Tibial nerve (tissue), 4 donors: ENCODE results near the gene MOGAT3. TPM values are rescaled to one million over a fixed set of nuclear protein-coding genes. Genes with fewer than 3 reads are reported as not detected.

Experiments used
- DNase-seq, 2 donors: peaks; one replicate each; pipeline ENCODE4 v3.0.0-alpha.2; 2019; ENCODE audit warnings: low spot score in 2 of 2
- H3K27ac ChIP-seq, 4 donors: fragments of 200-600 bp; sonication (generic) in 3 of 4; one replicate each; pipeline ENCODE4 v1.5.1; 2017 to 2019; ENCODE audit warnings: mild to moderate bottlenecking in 1 of 4
- H3K27me3 ChIP-seq, 2 donors: fragments of 200-600 bp; sonication (generic) in 1 of 2; one replicate each; pipeline versions ENCODE4 v1.5.1 to v1.6.0; 2017 to 2019
- H3K36me3 ChIP-seq, 3 donors: fragments of 200-600 bp; sonication (generic); one replicate each; pipeline ENCODE4 v1.5.1; 2018 to 2019
- H3K4me1 ChIP-seq, 4 donors: fragments of 200-600 bp; sonication (generic) in 3 of 4; one replicate each; pipeline ENCODE4 v1.5.1; 2017 to 2019
- H3K4me3 ChIP-seq, 4 donors: fragments of 200-600 bp; sonication (generic) in 3 of 4; one replicate each; pipeline ENCODE4 v1.5.1; 2017 to 2019; ENCODE audit warnings: mild to moderate bottlenecking in 1 of 4, moderate library complexity in 1 of 4
- H3K9me3 ChIP-seq, 4 donors: fragments of 200-600 bp; sonication (generic) in 3 of 4; one replicate each; pipeline ENCODE4 v1.5.1; 2017 to 2019
- CTCF ChIP-seq, 5 experiments: fragments of 200-600 bp in 3 of 5; fragments of 450-650 bp in 2 of 5; sonication (generic) in 3 of 5; IDR thresholded peaks; one replicate each; pipeline ENCODE4 v1.5.1; 2016 to 2019; ENCODE audit warnings: antibody characterized with exemption in 5 of 5, mild to moderate bottlenecking in 3 of 5, moderate library complexity in 2 of 5
- EP300 ChIP-seq, 2 donors: sonication (generic); formaldehyde crosslinking; IDR thresholded peaks; one replicate each; pipeline ENCODE4 v1.6.1; 2017; ENCODE audit warnings: antibody characterized with exemption in 2 of 2, mild to moderate bottlenecking in 1 of 2
- POLR2A ChIP-seq, 2 donors: fragments of 450-650 bp; IDR thresholded peaks; one replicate each; pipeline ENCODE4 v1.6.1; 2017; ENCODE audit warnings: antibody characterized with exemption in 2 of 2, mild to moderate bottlenecking in 2 of 2, moderate library complexity in 2 of 2
- WGBS, 2 donors: methylation state at CpG; one replicate each; pipeline ENCODE4 v1.1.5; 2018; 5-methylcytosine and 5-hydroxymethylcytosine counted together
- total RNA-seq, 4 donors: library from RNA; depleted of rRNA; stranded (reverse); fragments of >200 nt; gene quantifications; one replicate each; pipeline ENCODE4 v1.1.0, GENCODE V29; 2016

MOGAT3 gene
- total RNA-seq, 4 donors from 2014 or later = not detected

- H3K27ac ChIP-seq = no peak overlapping the region
- H3K36me3 ChIP-seq = peaks cover 0 to 6% (median 0%) of the 10 kb centered on the region in 3 donors
- peaks cover 0 to 63% (median 35%) of the 10 kb centered on the region in 4 donors for H3K4me1 ChIP-seq
- 2 to 4% methylated on average over 34 to 38 of the region's 38 CpGs for WGBS, 2 donors
- H3K27me3 ChIP-seq = peaks cover 7 to 99% of the 10 kb centered on the region in 2 donors
- H3K9me3 ChIP-seq = no peaks in the 10 kb centered on the region
- H3K4me3 ChIP-seq = no peak overlapping the region
- no peak for TF ChIP-seq POLR2A (IDR thresholded peaks at IDR 0.05)
- TF ChIP-seq EP300 (IDR thresholded peaks at IDR 0.05) = no peak
- TF ChIP-seq CTCF (IDR thresholded peaks at IDR 0.05) = no peak
- DNase-seq = no peak
Observed at GRCh38 chr7:101165958-101166647, 34.7 kb downstream of the MOGAT3 start.

- Histone ChIP-seq H3K9me3 (no peaks in the 10 kb centered on the region), H3K36me3 (peaks cover 0 to 14% (median 1%) of the 10 kb centered on the region in 3 donors), H3K27ac (no peak within 1 kb of the TSS), H3K4me3 (peak within 1 kb of the TSS in 1 of 4 donors; percentile 44), H3K27me3 (peaks cover 7 to 97% of the 10 kb centered on the region in 2 donors), H3K4me1 (peaks cover 0 to 62% (median 35%) of the 10 kb centered on the region in 4 donors)
- TF ChIP-seq EP300 (IDR thresholded peaks at IDR 0.05) (peak; percentile 74 to 81), POLR2A (IDR thresholded peaks at IDR 0.05) (no peak), CTCF (IDR thresholded peaks at IDR 0.05) (no peak)
- WGBS, 2 donors = 5% methylated on average over 35 to 56 of the region's 74 CpGs
- DNase-seq = peak; percentile 78 to 84
Observed at GRCh38 chr7:101165075-101165957, 35.5 kb downstream of the MOGAT3 start, which contains the start of gene VGF. Gene VGF, minus strand, starts transcription at chr7:101165569. Its CDS starts 726 bp downstream, at chr7:101164843.

GRCh38 chr7:101164071-101164840 lies 36.6 kb downstream of the MOGAT3 start:
- H3K9me3 ChIP-seq = no peaks in the 10 kb centered on the region
- TF ChIP-seq EP300 (IDR thresholded peaks at IDR 0.05) (no peak), CTCF (IDR thresholded peaks at IDR 0.05) (no peak), POLR2A (IDR thresholded peaks at IDR 0.05) (no peak)
- no peak for DNase-seq
- peaks cover 7 to 95% of the 10 kb centered on the region in 2 donors for H3K27me3 ChIP-seq
- H3K36me3 ChIP-seq = peaks cover 3 to 24% (median 4%) of the 10 kb centered on the region in 3 donors
- peaks cover 0 to 51% (median 28%) of the 10 kb centered on the region in 4 donors for H3K4me1 ChIP-seq
- H3K4me3 ChIP-seq = peak overlapping the region in 1 of 4 donors; percentile 44
- no peak overlapping the region for H3K27ac ChIP-seq
- 2 to 3% methylated on average over 55 to 73 of the region's 75 CpGs for WGBS, 2 donors

- no peak for TF ChIP-seq CTCF (IDR thresholded peaks at IDR 0.05)
- no peak for TF ChIP-seq EP300 (IDR thresholded peaks at IDR 0.05)
- TF ChIP-seq POLR2A (IDR thresholded peaks at IDR 0.05) = no peak
- Histone ChIP-seq H3K9me3 (no peaks in the 10 kb centered on the region), H3K27ac (no peak overlapping the region), H3K27me3 (peaks cover 7 to 87% of the 10 kb centered on the region in 2 donors), H3K4me1 (peaks cover 0 to 48% (median 28%) of the 10 kb centered on the region in 4 donors), H3K4me3 (peak overlapping the region; percentile 1 to 44 (median 24)), H3K36me3 (peaks cover 3 to 32% (median 6%) of the 10 kb centered on the region in 3 donors)
- WGBS, 2 donors = 1% methylated on average over 39 to 74 of the region's 92 CpGs
- DNase-seq = no peak
Observed at GRCh38 chr7:101163279-101164070, 37.4 kb downstream of the MOGAT3 start.
